ENCODE data around the gene RGCC.

- TF ChIP-seq, protein P1, sequence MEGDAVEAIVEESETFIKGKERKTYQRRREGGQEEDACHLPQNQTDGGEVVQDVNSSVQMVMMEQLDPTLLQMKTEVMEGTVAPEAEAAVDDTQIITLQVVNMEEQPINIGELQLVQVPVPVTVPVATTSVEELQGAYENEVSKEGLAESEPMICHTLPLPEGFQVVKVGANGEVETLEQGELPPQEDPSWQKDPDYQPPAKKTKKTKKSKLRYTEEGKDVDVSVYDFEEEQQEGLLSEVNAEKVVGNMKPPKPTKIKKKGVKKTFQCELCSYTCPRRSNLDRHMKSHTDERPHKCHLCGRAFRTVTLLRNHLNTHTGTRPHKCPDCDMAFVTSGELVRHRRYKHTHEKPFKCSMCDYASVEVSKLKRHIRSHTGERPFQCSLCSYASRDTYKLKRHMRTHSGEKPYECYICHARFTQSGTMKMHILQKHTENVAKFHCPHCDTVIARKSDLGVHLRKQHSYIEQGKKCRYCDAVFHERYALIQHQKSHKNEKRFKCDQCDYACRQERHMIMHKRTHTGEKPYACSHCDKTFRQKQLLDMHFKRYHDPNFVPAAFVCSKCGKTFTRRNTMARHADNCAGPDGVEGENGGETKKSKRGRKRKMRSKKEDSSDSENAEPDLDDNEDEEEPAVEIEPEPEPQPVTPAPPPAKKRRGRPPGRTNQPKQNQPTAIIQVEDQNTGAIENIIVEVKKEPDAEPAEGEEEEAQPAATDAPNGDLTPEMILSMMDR (IDR thresholded peaks at IDR 0.05), result no peak
- no peak for TF ChIP-seq POLR2A (IDR thresholded peaks at IDR 0.05)
These were observed 3.6 kb downstream of the RGCC start for GRCh38 chr13:41460930-41461329.
